Bronchial epithelial cell (primary cell): Measurements from ENCODE around the gene HOXA6. TPM values are rescaled to one million over a fixed set of nuclear protein-coding genes. Genes with fewer than 3 reads are reported as not detected.
A peak's percentile ranks its signal among the peaks of the same experiment; 100 is the strongest.

ENCODE experiments used
- DNase-seq: peaks from one replicate; pipeline ENCODE4 v3.0.0-alpha.2; 2010; ENCODE audit warnings: low read depth
- FAIRE-seq: peaks from 2 replicates; lab custom pipeline; 2011; peaks lifted over from hg19 to GRCh38; lab: Jason Lieb, UNC
- H3K27me3 ChIP-seq: 2 replicates; pipeline ENCODE4 v1.5.1; 2011; ENCODE audit warnings: low read length; ENCODE audit not compliant: control insufficient read depth, insufficient read depth
- H3K36me3 ChIP-seq: 2 replicates; pipeline ENCODE4 v1.5.1; 2011; ENCODE audit warnings: low read length; ENCODE audit not compliant: control insufficient read depth, insufficient read depth
- H3K4me3 ChIP-seq: 2 replicates; pipeline ENCODE4 v1.5.1; 2011; ENCODE audit warnings: mild to moderate bottlenecking, low read depth, low read length, control low read depth
- CTCF ChIP-seq: IDR thresholded peaks from 2 replicates; pipeline ENCODE4 v1.5.1; 2011; ENCODE audit warnings: mild to moderate bottlenecking, moderate library complexity, low read length, control low read depth, inconsistent platforms; ENCODE audit not compliant: insufficient read depth, severe bottlenecking
- total RNA-seq: library from RNA; depleted of rRNA; stranded (reverse); fragments of >200 nt; gene quantifications from 2 replicates; pipeline ENCODE4 v1.2.1, GENCODE V29; 2014

The HOXA6 gene
- total RNA-seq, 1 donor from 2014 or later: 0.53 TPM

- peak within 1 kb of the TSS; percentile 11 for H3K4me3 ChIP-seq
- TF ChIP-seq CTCF: no peak
- no peak for FAIRE-seq
- H3K36me3 ChIP-seq: no peaks in the 10 kb centered on the region
- no peak for DNase-seq
- H3K27me3 ChIP-seq: peaks cover 82% of the 10 kb centered on the region
These were observed 37.7 kb upstream of the HOXA6 start, which contains the start of gene HOXA11 for GRCh38 chr7:27185013-27185853. Gene HOXA11 (minus strand): TSS chr7:27185232. CDS start chr7:27185144, 88 bp downstream.

- FAIRE-seq: no peak
- Histone ChIP-seq H3K27me3 (peaks cover 78% of the 10 kb centered on the region), H3K4me3 (peak overlapping the region; percentile 11), H3K36me3 (no peaks in the 10 kb centered on the region)
- DNase-seq: no peak
- TF ChIP-seq CTCF: no peak
These were observed 36.9 kb upstream of the HOXA6 start for GRCh38 chr7:27184337-27185012.

GRCh38 chr7:27183682-27184336 lies 36.2 kb upstream of the HOXA6 start:
- no peak for DNase-seq
- no peak for FAIRE-seq
- H3K27me3 ChIP-seq: peaks cover 77% of the 10 kb centered on the region
- TF ChIP-seq CTCF: no peak
- no peaks in the 10 kb centered on the region for H3K36me3 ChIP-seq
- H3K4me3 ChIP-seq: no peak overlapping the region

- H3K36me3 ChIP-seq: no peaks in the 10 kb centered on the region
- DNase-seq (no peak), FAIRE-seq (no peak)
- no peak overlapping the region for H3K4me3 ChIP-seq
- peaks cover 73% of the 10 kb centered on the region for H3K27me3 ChIP-seq
- no peak for TF ChIP-seq CTCF
These were observed 35.5 kb upstream of the HOXA6 start for GRCh38 chr7:27182861-27183681.

GRCh38 chr7:27182285-27182841 lies 34.8 kb upstream of the HOXA6 start:
- H3K36me3 ChIP-seq: no peaks in the 10 kb centered on the region
- H3K27me3 ChIP-seq: peaks cover 67% of the 10 kb centered on the region
- no peak for DNase-seq
- no peak for TF ChIP-seq CTCF
- no peak for FAIRE-seq
- no peak overlapping the region for H3K4me3 ChIP-seq
